Kidney glomerular epithelial cell (primary cell): Measurements from ENCODE around the gene ZNF710.

Experiments
- DNase-seq: peaks from one replicate; lab custom pipeline; 2025; lab: John Stamatoyannopoulos, UW

ZNF710 gene

DNA sequence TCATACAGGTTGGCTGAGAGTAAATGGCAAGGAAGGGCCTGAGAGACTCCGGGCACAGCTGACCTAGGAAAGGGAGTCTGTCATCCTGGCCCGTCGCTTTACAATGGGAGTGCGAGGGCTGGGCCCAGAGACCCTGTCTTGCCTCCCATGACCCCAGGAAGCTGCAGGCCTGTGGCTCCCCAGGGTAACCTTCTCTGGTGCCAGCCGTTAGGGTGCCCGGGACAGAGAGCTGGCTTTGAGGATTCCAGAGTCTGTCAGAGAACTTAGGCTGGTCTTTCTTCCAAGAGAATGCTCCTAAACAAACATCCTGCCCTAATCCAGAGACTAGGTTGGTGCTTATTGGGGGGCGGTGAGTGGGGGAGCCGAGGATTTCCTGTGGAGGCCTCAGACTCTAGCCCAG lies 18.5 kb downstream of the ZNF710 start:
- no peak for DNase-seq

DNA sequence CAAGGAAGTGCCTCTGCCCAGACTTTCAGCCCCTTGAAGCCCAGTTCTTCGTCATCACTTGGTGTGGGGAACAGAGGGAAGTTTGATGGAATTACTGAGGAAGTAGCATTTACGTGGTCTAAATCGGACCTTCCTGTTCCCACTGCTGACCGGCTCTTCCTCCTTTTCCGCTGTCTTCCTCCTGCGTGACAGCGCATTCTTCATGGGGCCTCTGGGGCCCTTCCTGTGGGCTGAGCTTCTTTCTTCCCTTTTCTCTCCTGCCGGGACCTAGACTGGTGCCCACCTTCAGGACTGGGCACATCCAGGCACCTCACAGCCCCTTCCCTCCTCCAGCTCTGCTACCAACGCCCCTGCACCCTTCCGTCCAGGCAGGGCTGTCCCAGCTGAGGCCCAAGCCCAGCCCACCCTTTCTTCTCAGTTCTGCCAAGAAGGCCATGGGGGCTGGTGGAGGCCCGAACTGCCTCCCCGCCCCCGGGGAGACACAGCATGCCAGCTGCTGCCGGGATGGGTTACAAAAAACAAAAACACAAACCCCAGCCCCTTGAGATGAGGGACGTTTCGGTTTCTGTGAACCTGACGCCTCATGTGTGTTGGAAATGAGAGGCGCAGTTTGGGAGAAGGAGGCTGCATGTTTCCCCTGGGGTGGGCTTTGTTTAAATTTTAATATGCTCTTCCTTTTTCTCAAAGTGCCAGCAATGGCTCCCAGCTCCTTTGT lies 19.1 kb downstream of the ZNF710 start:
- no peak for DNase-seq

DNA sequence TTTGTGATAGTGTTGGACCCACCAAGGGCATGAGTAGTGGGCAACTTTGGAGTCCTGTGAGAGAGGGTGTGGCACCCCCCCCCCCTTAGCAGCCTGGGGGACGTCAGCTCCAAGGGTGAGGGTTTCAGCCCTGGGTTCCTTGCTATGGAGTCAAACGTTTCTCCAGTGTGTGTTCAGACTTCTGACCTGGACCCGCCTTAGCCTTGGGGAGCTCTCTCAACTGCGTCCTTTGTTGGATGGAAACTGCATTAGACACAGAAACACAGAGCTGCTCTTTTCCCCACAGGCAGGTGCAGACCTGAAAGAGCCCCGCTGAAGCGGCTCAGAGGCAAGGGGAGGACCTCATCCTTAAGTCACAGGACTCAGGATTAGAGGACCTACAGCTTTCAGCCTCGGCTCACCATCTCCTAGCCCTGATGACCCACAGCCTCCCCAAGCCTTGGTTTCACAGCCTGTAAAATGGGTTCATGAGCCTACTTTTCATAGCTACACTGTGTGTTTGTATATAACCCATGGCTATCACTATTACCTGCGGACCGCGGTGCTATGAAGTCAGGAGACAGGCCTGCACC lies 19.9 kb downstream of the ZNF710 start:
- no peak for DNase-seq

DNA sequence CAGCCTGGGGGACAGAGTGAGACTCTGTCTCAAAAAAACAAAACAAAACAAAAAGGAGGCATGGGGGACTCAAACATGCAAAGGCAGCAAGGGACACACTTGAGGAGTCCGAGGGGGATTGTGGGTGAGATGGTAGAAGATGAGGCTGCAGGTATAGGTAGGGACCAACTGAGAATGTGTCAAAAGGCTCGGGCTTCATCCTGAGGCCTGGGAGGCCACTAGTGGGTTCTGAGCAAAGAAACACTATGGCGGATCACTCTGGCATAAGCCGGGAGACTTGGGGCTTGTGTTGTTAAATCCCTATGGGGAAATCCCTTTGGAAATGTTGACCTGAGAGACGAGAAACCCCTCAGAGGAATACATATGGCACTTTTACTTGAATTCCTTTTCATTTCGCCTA lies 21.2 kb downstream of the ZNF710 start:
- no peak for DNase-seq

DNA sequence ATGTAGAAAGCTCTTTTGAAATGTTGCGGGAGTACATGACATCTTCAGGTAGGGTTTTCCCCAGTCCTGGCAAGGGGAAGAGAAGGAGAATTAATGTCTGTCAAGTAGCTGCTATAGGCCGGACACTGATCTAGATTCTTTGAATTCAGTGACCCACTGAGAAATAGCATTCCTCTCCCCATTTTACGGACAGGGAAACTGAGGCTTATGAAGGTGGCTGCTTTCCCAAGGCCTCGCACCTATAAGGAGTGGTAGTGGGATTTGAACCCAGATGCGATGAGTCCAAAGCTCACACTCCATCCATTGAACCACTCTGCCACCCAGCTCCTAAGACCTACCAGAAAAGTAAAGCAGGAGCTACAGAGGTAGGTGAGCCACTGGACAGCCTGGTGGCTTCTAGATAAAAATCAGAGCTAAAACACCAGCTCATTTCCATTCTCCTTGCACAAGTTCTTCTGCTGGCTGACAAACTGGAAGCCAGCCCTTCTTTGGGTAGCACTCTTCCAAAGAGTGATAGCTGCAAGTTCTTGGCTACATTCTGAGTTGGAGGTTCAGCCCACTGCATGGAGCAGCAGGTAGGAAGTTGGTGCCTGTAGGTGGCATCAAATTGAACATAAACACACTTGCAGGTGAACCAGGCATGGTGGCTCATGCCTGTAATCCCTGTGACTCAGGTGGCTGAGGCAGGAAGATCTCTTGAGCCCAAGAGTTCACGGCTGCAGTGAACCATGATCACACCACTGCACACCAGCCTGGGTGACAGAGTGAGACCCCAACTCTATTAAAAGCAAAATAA lies 22.0 kb downstream of the ZNF710 start:
- no peak for DNase-seq

DNA sequence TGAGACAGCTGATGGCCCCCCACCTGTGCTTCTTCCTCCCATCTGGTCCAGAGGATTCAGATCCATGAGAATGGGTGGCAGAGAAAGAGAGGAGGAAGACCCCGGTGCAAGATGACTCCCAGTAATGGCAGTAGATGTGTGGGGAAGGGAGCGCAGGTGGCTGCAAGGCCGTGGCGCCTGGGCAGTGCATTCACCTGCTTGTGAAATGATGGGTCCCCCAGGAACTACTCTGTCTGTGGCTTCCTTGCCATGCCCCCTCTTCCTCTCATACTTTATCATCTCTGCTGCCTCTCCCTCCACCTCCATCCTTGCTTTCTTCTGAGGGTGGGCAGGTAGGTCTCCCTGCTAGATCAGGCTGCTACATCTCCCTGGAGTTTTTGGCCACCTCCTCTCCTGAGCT lies 23.3 kb downstream of the ZNF710 start:
- DNase-seq: no peak

DNA sequence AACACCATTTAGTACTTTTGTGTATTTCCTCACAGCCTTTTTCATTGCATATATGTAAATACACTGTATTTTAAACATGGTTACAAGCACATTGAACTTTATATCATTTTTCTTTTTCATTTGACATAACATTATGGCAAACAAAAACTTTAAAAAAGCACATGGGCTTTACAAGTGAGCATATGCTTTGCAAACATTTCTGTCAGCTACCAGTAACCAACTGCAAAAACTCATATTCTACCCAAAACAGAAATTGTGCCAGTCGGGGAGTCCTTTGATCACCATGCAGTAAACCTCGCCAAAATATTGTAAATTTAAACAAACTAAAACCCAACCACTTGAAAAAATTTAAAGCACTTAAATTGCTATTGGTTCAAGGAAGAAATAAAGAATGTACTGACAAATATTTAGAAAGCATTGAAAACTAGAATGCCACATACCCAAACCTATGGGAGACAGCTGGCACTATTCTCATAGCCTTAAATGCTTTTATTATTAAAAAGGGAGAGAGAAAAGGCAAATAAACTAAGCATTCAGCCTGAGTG lies 24.4 kb downstream of the ZNF710 start:
- no peak for DNase-seq

DNA sequence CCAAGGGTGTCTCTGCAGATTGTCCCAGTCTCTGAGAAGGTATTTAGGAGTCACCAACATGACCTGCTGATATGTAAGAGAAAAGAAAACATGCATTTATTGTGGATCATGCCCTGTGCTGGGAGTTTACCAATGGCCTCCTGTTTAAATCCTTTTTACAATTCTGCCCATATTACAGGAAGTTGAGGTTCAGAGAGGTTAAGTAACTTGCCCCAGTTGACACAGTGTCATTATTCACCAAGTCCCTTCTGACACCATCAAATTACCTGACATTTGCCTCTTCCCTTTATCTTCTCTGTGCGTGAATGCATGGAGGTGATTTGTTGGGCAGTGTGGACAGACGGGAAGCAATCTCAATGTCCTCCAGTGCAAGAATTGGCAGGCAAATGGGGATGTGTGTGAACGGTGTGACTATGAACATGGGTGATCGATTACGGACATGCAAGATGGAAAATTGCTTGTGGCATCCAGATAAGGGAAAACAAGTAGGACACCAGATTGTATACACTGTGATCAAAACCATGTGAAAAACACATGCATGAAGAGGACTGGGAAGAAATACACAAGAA lies 27.3 kb downstream of the ZNF710 start:
- no peak for DNase-seq

DNA sequence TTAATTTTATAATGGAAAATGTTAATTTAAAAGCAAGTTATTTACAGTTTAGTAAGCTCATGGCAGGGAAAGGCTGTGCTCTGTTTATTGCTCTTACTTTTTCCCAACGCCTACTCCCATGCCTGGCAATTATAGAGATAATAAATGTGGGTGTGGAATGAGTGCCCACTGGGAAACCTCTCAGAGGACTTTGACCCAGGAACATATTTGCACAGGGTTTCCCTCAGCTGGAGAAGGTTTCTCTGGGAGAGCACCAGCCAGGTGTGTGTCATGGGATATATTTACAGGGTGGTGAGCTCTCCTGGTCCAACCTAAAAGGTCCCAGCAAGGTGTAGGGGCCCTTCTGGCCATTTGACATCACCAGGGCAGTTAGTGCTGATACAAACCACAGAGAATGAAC lies 27.9 kb downstream of the ZNF710 start:
- no peak for DNase-seq

DNA sequence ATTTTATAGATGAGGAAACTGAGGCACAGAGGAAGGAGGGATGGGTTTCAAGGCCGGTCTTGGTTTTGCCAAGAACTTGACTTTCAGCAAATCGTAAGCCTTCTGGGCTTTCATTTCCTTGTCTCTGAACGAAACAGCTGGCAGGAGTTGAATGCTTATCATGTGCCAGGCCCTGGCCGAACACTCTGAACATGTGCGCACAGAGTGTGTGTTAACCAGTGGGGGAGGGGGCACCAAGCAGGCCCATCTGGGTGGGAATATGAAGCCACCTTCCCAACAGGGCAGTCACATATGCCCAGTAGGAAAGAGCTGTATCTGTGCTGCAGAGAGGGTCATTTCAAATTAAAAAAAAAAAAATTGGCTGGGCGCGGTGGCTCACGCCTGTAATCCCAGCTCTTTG lies 29.3 kb downstream of the ZNF710 start:
- no peak for DNase-seq

DNA sequence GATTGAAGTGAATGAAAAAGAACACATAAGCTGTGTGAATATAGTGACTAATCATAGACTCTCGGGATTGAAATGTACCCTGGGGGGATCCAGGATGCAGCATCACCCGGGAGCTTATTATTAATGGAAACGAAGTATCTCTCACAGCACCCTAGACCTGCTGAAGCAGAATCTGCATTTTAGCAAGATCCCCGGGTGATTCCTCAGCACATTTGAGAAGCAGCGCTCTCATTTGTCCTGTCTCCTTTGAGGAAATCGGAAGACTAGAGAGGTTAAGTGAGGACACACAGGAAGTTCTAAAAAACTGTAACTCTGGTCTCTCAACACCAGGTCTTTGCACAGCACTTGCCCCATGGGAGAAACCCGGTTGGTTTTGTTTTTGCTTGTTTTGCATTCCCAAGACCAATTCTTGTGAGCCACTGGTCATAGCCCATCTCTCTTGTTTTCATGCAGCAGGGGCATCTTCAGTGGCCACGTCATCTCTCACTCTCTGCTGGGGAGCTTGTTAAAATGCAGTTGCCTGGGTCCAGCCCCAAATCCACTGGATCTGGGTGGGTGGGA lies 30.2 kb downstream of the ZNF710 start:
- no peak for DNase-seq

DNA sequence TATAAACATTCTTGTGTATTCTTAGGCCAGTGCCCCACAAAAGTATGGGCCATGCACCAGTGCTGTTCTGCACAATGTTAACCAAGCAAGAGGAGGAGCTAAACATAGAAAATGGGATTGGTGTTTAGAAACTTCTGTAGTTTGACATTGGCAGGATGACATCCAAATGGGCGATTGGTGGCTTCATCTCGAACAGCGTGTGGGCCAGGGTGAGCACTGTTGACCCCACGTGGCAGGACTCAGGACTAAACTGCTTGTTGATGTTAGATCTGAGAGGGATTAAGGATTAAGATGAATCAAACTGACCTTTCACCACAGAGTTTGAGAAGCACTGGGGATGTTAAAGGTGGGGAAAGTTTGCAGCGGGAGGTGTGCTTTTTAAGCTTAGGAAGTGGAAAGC lies 31.9 kb downstream of the ZNF710 start:
- DNase-seq: no peak

DNA sequence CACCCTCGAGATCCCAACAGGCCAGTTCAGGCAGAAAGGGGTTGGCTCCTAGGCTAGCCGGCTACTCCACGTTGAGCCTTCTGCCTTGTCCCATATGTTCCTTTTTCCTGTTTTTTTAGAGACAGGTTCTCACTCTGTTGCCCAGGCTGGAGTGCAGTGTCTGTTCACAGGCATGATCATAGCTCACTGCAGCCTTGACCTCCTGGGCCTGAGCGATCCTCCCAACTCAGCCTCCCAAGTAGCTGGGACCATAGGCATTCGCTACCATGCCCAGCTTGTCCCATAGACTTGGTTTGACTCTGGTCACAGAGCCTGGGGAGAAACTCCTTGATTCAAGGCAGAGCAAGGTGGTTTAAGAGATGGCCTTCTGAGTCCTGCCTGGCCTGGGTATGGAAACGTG lies 32.3 kb downstream of the ZNF710 start:
- DNase-seq: no peak

DNA sequence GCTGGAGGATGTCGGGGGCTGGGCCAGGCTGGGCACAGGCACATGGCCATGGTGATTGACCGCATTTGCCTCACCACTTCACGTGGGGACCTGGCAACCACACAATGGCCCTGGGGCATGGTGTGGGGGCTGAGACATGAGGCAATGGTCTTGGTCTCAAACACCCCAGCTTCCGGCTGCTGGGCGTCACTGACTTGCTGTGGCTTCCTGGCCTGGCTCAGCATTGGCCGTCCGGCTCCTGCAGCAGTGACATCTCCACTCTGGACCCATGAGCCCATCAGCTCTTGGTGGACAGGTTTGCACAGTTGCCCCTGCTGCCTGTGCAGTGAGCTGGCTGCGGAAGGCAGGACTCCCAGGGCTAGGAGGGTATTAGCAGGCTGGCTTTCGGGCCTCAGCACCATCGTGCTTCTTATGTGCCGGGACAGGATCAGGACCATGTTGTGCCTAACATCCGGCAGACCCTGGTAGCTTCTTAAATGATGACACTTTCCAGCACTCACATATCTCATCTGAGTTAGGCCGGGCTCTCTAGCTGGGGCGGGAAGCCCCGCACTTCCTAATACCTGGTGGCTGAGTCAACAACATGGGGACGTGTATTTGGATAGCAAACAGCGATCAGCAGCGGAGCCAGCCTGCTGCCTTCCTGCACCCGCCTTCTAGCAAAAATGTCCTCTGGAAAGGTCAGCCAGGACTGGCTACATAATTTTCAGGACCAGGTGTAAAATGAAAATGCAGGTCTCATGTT lies 34.1 kb downstream of the ZNF710 start:
- no peak for DNase-seq

DNA sequence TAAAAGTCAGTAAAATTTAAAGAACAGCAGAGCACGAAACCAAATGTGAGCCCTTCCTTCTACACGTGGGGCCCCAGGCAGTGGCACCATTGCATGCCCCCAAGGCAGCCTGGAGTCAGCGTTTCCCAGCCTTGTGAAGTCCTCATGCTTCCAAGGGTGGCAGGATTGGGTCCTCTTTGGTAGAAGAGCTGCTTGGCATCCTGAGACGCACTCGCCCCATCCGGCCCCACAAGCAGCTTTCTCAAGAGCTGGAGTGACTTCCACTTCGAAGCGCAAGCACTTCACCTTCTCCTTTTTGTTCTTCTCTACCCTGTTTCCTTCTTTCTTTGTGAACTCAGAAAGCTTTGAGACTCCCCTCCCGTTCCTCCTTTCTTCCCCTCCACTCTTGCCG lies 34.7 kb downstream of the ZNF710 start:
- no peak for DNase-seq

DNA sequence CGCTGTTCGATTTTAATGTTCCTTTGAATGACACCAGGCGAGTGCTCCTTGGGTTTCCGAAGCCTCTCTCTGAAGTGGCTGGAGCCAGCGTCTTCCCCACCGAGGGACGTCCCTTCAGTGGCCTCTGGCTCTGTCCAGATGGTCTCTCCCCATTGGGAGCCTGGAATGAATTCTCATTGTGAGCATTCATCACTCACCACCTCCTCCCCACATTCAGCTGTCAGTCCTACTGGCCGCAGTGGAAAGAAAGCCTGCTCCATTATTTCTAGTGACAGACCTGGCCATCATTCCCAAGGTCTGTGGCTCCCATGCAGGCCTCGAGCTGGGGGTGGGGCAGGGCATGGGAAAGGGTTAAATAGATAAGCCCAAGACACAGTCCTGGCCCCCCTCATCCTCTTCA lies 35.2 kb downstream of the ZNF710 start:
- no peak for DNase-seq

DNA sequence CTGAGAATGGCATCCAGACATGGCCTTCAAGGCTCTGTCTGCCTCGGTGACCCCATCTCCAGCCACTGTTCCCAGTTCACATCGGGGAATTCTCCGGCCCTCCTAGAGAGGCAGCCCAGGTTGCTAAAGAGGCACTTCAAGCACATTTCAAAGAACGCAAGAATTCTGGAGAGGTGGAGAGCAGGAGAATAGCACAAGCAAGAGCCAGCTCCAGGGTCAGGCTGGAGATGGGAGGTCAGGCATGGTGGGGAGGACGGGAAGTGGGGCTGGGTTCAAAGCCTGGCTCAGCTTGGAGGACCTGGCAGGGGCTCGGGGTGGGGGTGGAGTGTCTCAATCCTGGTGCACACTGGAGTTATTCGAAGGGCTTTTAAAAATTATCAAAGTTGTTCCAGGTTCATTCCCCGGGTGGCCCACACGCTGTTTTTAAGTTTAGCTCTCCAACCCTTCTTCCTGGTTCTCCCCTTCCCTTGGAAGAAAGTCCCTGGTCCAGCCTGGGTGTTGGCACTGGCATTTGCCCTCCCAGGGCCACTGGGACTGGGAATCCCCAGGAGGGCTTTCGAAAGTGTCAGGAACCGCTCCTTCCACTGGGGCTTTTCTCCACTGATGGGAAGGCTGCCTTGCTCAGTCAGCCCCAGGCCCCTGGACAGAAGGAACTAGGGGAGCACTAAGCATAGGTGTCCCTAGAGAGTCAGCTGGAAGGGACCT lies 35.8 kb downstream of the ZNF710 start:
- no peak for DNase-seq

DNA sequence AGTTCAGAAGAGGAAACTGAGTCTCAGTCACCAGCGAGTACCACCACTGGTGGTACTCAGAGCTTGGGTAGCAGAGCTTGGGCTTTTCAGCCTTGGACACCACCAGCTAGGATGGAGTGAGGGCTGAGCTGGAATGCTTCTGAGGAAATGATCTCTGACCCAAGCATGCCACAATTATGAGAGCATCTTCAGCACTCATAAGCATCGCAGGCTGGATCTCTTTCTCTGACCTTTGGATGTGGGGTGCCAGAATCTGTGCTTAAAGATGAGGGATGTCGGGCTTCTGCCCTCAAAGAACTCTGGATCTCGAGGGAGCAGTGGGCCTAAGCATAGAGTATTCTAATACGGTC lies 36.4 kb downstream of the ZNF710 start:
- DNase-seq: no peak

DNA sequence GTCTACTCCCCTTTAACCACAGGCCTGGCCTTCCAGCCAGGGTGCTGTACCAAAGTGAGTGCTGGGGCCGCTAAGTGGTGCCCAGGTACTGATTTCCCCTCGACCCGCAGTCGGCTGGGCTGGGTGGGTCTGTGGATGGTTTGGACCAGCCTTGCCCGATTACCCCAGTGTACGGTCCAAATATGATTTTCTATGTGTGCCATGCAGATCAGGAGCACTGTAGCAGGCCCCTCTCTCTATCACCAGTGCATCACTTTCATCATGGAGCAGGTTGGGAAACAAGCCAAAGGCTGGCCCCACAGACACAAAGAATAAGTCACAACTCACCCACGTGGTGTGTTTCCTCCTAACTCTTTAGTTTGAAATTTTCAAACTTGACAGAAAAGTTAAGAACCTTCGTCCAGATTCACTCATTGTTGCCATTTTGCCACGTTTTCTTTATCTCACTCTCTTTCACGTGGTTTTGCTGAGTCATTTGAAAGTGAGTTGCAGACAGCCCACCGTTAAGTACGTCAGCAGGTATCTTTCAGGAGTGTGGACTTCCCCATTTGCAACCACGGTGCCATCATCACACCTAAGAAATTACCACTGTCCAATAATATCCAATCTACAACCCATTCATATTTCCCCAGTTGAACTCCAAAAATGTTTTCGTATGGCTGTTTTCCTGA lies 37.0 kb downstream of the ZNF710 start:
- no peak for DNase-seq

DNA sequence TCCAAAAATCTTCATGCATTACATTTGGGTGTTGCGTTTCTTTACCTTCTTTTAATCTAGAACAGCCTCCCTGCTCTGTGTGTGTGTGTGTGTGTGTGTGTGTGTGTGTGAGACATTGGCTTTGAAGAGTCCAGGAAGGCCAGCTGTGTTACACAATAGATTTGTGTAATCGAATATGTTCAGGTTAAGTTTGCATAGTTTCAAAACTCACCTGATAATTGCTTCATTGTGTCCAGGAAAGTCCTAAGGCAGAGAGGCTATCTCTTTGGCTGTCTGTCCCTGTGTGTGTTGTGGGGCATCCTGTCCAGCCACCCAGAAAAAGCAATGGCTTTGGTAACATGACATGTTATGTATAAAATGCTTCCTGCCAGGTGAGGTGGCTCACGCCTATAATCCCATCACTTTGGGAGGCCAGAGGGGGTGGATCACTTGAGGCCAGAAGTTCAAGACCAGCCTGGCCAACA lies 37.5 kb downstream of the ZNF710 start:
- DNase-seq: no peak

DNA sequence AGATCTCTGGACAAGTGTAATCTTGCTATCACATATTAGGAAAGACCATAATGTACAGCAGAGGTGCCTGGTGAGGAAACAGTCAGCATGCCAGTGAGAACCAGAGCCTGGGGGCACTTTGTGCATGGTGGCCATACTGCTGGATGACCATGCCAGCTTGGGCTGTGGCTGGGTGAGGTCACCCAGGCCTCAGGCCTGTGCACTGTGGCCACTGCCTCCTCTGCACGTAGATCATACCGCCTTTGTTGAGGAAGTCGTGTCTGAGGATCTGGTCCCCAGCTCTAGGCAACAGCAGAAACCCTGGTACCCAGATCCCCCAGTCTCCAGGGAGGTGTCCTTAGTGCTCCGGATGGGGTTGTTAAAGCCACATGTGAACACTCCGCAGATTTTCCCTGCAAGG lies 38.9 kb downstream of the ZNF710 start:
- no peak for DNase-seq
